HG03439 (cell line): ENCODE data around the gene ZBTB14.

Experiments
- ATAC-seq: cut with Tn5 transposase; IDR thresholded peaks from one replicate; pipeline ENCODE4 v1.9.1; 2021; ENCODE audit warnings: mild to moderate bottlenecking, moderate library complexity; ENCODE audit not compliant: unreplicated experiment

The ZBTB14 gene

GRCh38 chr18:5295231-5295920 lies at the start of gene ZBTB14:
Gene ZBTB14, minus strand, starts transcription at chr18:5295726. Its CDS starts 2,480 bp downstream, at chr18:5293246.
- ATAC-seq: peak; percentile 31

DNA sequence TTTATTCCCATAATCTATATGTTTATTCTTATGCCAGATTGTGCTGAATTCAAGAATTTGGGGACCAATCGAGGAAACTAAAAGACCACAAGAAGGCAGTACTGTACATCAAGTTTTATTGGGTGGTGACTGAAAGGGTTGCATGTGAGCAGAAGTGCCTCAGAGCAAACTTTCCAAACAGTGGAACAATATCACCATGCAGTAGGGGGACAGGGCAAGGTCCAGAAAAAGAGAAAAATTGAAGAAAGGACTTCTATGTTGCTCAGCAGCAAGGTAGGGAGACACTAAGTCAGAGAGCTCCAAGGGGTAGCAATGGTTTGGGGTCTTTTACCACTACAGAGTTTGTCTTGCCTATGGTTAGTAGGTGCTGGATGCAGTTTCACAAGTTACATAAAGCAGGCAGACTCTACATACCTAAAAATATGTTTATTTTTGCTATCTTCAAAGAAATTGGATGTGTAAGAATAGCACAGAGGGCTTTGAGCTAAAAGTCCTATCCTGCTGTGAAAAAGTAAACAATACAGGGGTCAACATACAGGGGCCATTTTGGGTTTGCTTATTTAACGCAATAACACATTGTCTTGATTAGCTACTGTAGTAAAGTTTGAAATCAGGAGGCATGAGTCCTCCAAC lies 43.8 kb upstream of the ZBTB14 start:
- ATAC-seq: no peak

GRCh38 chr18:5334456-5335075 lies 39.0 kb upstream of the ZBTB14 start:
- ATAC-seq: no peak

DNA sequence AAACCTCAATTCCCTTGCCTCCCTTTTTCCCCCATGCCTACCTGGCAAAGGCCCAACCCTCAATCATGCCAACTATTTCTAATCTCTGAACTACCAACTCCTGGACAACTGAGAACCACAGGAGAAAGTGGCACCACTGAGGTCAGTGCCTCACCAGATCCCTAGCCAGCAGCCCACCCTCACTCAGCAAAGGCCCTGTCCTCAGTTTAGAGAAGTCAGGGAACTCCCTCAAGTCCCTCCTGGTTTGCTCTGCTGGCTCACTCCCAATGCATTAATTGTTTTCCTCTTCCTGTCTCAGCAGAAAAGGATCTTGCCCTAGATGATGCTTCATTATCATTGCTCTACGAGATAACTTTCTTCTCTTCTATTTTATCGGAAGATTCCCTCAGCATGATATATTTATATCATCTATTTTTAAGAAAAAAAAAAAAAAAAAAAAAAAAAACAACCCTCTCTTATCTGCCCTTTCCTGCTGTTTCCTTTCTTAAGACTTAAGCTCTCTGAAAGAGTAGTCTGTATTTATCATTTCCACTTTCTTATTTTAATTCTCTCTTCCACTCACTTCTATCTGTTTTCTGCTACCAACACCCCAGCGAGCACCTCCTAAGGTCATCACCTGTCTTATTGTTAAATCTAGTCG lies 22.7 kb upstream of the ZBTB14 start:
- ATAC-seq: no peak

- ATAC-seq: no peak
Observed at GRCh38 chr18:5317186-5317585, 21.7 kb upstream of the ZBTB14 start.

DNA sequence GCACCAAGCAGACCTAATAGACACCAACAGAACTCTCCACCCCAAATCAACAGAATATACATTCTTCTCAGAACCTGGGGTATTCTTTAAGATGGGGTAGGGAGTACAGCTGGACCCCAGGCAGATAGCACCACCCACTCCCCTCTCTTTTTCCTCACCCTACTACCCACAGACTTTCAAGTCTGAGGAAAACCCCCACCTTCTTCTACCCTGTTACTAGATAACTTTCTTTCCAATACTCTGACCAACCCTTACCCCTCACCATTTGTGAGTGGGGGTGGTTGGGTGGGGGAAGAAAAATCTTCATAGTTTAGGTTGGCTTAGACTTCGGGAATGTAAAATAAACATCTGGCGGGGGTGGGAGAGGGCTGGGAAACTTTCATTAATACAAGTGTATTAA lies 20.3 kb upstream of the ZBTB14 start:
- ATAC-seq: no peak

- ATAC-seq: no peak
Observed at GRCh38 chr18:5311301-5311989, 15.9 kb upstream of the ZBTB14 start.

DNA sequence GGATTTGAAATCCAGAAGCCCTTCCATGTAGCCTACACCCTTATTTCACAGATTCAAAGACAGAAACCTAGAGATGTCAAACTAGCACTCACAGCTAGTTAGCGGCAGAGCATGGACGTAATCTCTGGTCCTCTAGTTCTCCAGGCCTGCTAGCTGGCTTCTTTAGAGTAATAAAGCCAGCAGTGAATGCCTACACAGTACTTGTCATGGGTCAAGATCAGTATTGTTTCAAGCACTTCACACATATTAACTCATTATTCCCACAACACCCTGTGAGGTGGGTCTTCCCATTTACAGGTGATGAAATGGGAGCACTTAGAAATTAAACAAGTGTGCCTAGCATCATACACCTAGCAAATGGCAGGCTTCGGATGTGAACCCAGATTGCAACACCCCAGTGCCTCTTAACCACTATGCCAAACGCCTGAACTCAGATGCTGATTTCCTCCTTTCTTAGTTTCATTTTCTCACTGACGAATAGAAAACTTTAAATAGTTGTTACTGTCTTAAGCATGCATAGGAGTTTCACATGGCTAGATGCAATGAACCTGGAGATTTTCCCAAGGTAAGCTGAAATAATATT lies 14.5 kb upstream of the ZBTB14 start:
- peak; percentile 93 for ATAC-seq

DNA sequence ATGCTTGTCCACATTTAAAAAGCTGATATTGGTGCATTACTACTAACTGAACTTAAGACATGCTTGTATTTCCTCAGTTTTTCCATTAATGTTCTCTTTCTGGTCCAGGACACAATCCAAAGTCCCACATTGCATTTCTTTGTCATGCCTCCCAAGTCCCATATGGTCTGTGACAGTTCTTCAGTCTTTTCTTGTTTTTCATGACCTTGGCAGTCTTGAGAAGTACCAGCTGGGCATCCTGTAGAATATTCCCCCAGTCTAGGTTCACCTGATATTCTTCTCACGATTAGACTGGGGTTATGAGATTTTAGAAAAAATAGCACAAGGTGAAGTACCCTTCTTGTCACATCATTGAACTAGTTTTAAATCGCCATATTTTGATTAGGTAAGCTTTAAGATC lies 10.3 kb upstream of the ZBTB14 start:
- no peak for ATAC-seq

GRCh38 chr18:5304232-5304631 lies 8.7 kb upstream of the ZBTB14 start:
- ATAC-seq: no peak

- no peak for ATAC-seq
Observed at GRCh38 chr18:5303636-5304035, 8.1 kb upstream of the ZBTB14 start.

DNA sequence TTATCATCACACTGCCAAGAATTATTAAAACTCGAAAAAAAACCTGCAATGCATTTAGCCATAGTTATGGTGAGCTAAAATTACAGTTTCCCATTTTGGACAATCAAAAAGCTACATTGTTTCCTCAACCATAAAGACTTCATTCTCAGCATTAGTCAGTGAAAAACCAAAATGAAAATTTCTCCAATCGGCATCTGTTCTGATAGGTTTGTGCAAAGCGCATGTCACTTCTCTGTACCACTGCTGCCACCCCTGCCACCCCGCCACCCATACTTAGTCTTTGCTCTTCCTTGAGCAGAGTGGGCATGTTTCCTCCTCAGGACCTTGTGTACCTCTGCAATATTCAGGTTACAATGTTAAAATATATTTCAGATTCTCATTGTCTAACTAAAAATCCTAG lies 7.1 kb upstream of the ZBTB14 start:
- no peak for ATAC-seq

- ATAC-seq: no peak
Observed at GRCh38 chr18:5300476-5301010, 5.0 kb upstream of the ZBTB14 start.

GRCh38 chr18:5298156-5298852 lies 2.8 kb upstream of the ZBTB14 start:
- no peak for ATAC-seq

DNA sequence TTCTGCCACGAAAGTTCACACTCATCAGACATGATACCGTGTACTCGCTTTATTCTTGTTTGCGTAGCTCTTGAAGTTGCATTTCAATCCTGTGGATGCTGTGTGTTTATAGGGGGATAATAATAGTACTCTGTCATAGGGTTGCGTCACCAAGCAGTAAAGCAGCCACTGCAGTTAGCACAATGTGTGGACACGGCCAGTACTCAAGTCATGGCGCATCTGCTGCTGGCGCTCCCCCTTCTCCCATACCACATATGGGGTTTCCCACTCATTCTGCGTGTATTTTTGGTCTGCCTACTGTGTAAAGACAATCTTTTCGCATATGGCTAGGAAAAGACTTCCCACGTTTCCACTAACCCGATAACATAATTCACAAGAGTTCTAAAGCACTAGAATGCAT lies 2.1 kb upstream of the ZBTB14 start:
- no peak for ATAC-seq

DNA sequence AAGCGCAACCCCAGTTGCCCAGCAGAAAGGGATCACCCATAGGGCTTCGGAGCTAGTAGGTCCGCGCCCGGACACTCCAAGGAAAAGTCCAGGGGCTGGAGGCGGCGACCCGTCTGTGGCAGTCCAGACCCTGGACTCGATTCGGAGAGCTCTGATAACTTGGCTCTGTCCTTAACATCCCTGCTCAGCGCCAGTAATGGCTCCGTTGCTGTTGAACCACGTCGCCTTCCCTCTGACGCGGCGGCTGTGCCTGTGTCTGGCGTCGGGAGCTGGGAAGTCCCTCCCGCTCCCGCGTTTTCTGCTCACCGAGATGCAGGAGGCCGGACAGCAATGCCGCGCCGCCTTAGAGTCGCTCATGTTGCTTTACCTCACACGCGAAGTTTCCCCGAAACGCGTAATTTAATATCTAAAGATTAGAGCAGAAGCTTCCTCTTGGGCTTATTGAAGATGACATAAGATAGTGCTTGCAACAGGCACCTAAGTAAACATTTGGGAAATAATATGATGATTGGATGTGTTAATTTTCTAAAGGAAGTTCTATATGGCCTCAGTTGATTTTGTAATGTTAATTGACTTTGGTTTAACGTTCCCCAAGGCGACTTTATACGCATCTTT lies 1.3 kb upstream of the ZBTB14 start:
- ATAC-seq: peak; percentile 15

- ATAC-seq: peak; percentile 73
Observed at GRCh38 chr18:5295981-5296705, 617 bp upstream of the ZBTB14 start.

DNA sequence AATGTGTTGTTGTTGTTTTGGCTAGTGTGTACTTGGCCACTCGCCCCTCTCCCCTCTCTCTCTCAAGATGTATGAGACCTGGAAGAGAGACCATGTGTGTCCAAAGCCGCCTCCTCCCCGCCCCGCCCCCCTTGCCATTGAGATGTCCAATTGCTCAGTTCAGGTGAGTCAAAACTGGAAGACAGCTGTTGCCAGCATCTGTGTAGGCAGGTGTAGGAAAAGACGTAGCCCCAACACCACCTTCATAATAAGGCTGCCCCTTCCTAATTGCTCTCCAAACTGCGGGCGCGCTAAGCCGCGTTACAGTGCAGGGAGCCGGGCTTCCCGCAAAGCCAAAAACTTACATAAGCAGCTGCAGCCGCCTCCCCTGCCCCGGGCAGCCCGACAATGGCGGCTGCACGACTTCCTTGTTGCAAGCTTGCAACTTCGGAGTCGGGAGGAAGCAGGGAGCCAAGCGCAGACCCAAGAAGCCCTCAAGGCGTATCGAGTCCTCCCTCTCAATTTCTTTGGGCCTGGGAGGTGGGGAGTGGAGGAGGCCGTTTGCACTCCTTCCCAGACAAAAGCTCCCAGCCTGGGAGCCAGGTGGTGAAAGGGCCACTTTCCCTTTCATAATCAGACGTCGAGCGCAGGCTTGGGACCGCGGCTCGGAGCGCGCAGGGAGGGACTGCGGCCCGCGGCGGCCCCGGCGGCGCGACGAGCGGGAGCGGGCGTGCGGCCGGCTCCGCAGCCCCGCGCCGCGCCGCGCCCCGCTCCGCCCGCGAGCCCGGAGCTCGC lies 882 bp downstream of the ZBTB14 start:
- peak; percentile 7 for ATAC-seq
